HG03039 (cell line): Measurements from ENCODE around the gene CRIM1.

Source experiments
- ATAC-seq: cut with Tn5 transposase; IDR thresholded peaks from one replicate; pipeline ENCODE4 v1.9.1; 2021; ENCODE audit warnings: mild to moderate bottlenecking, moderate library complexity; ENCODE audit not compliant: unreplicated experiment

Gene CRIM1

DNA sequence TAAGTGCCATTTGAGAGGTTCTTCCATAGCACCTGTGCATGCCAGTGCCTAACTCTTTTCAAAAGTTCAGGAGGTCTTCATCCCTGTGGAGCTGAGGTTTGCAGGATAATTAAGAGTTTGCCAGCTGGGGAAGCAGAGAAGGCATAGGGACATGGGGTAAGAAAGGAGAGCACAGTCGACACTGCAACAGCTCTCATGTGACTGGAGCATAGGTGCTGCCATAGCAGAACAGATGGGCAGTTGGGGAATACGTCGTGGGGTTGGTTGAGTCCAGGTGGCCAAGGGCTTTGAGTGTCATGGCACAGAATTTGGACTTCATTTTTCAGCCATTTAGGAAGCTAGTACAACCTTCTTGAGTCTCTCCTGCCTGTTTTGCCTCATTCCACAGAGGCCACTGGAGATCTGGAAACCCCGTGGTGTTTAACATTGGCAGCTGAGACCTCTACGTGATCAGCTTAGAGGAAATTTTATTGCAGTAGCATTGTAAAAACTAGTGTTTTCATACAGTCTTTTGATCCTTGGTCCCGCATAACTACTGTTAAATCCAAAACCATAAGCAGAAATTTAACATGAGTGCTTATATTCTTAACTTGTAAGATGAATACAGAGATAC lies 65.1 kb downstream of the CRIM1 start:
- no peak for ATAC-seq

DNA sequence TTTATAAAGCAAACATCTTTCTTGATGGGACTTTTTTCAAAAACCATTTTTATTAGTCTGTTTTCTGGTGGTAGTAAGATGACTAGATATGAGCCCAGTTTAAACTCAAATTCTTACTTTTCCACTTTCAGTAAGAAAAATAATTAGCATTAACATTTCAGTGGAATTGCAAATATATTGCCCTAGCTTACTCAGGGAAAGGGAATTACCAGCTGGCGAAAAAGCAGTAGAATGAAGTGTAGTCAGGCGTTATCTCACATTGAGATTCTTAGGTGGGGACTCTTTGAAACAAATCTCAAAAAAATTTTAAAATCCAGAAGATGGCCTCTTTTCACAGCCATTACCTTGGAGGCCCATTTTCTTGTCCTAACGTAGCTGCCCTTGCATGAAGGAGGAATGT lies 65.8 kb downstream of the CRIM1 start:
- no peak for ATAC-seq

DNA sequence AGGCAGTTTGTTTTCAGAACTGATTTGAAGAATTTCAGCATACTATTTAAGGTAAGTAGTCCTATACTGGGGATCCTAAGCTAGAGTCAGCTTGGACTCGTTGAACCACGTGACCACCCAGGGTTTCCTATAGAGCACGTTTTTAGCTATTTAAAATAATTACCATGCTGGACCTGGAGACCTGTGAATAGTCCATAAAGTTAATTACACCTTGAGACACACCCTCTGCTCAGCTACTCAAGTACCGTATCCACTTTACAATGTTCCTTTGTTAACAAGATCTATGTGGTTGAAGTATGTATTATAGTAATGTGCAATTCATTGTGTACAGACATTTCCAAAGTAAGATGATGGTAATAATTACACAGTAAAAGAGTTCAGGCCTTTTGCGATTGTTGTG lies 67.6 kb downstream of the CRIM1 start:
- no peak for ATAC-seq

DNA sequence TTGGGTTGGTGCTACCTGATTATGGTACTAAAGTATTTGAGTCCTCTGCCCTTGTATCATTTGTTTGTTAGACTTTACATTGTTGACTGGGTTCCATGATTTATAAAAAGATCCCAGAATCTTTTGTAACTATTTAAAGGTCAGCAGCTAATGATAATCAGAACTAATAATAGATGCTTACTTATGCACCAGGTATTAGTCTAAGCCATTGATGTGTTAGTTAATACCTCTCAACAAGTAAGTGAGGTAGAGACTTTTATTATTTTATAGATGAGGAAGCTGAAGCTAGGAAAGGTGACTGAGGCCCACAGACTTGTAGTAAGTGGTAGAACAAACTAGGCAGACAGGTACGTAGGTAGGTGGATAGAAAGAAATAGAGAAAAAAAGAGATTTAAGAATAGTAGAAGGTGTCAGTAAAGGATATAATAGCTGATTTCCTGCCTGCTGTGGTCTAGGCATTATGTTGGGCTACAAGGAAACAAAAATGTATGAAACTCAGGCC lies 68.1 kb downstream of the CRIM1 start:
- ATAC-seq = no peak

DNA sequence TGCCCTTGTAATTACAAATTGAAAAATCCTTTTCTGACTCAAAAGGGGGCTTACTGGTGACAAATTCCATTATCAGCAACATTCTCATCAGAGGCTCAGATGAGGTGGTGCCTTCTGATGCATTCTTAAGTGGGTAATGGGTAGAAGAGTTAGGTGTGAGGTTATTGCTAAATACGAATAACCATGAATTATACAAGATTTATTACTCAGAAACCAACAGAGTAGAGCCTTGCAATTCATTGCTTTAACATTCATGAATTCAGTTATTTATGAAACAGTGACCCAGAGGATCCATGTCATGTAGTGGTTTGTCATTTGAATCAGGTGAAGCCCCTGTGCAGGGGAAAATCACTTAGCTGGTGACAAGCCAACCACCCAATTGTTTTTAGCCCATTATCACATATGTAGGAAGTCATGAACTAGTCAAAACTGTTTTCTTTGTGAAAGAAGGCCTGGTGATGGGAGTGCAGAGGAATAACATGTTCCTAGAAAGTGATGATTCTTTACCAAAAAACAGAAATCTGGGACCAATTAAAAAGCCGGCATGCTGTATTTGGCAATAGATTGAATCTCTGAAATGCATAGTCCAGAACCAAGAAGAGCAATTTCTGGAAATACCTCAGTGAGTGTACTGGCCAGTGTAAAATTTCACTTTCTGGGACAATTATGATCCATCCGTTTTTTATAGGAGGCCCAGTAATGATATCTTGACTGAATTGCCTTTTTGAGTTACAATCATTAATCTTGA lies 70.2 kb downstream of the CRIM1 start:
- ATAC-seq = no peak

DNA sequence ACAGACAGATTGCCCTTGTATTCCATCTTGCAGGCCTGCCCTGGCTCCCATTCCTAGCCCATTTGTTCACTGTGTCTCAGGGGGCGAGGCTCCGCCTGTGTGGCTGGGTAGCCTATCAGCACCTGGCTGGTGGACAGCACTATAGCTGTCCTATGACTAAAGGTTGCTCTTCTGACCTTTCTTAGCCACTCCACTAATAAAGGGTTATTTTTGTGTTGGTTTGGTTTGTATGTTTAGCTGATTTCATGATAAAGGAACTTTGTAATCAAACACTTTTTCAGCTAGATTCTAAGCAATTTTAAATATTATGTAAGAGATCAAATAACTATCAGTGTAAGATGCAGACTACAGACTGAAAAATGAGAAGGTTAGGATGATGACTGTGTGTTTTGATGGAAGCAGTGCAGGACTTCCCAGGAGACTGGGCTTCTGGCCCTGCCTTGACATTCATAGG lies 72.2 kb downstream of the CRIM1 start:
- no peak for ATAC-seq

DNA sequence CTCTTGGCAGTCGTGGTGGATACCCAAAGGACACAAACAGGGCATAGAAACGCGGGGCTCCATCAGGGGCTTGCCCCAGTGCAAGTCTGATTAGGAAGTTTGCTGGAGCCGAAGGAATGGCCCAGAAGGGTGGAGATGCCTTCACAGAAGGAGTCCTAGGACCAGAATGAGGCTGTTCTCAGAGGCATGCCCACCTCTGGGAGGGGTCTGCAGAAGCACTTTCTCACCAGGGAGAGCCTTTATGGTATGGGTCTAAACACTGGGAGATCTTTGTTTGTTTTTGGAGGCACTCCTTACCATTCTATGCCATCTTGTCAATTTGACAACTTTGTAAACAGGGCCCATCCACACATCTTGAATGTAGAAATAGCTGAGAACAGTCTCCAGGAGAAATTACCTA lies 75.0 kb downstream of the CRIM1 start:
- ATAC-seq = no peak

DNA sequence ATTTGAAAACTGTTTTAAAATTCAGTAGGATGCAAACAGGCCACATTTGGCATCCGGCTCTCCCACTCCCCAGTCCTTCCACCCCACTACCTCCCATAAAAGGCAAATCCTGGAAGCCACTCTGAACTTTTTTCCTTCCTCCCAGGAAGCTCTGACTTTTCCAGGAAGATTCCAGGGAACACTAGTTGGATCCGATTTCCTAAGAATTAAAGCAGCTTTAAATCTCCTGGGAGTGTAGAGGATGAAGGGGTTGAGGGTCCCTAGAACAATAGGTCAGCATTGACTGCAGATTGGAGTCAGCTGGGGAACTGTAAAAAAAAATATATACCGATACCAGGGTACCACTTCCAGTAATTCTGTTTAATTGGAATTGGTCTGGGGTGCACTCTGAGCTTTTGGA lies 76.9 kb downstream of the CRIM1 start:
- no peak for ATAC-seq

DNA sequence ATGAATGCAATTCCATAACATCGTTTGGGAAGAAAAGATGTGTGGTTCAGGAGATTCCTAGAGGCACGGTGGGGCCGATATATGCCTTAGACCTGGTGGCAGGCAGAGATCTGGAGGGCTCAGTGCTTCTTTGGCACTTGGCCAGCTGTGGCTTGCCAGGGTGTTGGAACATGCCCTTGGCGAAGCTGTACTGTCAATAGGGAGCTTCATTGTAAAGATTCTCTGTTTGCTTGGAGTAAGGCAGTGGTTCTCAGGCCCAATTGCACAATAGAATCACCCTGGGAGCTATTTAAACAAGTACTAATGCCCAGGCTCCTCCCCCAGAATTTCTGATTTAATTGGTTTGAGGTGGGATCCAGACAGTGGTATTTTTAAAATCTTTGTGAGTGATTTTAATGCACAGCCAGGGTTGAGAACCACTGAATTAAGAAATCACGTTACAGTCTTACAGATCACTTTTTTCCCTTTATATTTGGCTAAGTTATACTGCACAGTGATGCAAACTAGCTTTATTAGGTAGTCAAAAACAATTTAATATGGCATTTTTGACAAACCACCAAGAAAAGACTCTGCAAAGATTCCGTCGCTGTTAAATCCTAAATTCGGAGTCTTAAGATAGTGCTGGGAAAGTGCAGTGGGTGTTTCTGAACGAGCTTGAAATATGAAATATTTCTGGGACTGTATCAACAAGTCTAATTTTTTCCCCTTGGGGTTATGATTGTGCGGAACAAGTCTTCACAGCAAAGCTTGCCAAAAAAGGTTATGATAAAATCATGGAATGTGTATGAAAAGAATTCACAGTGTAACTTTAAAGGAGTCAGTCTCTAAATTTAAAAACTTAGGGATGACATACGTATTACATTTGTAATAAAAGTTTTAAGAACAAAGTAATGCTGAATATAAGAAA lies 78.0 kb downstream of the CRIM1 start:
- ATAC-seq = no peak

DNA sequence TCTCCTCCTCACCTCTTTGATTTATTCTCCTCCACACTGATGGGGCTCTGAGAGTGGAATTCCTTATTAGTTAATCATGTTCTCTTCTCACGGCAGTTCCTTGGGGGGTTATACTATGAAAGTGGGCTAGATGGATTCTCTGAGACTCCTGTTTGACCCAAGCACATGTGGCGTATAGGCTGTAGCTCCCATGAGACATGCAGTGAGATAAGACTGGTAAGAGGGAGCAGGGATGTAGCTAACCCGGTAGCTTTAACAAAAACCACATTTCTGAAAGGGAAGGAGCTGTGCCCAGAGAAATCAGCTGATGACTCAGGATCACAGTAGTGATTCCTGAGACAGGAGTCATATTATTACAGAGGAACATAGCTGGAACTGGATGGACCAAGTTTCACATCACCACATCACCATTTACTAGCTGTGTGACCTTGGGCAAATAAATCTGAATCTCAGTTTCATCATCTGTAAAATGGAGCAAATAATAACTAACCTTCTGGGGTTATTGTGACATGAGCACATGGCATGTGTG lies 82.9 kb downstream of the CRIM1 start:
- ATAC-seq = no peak

DNA sequence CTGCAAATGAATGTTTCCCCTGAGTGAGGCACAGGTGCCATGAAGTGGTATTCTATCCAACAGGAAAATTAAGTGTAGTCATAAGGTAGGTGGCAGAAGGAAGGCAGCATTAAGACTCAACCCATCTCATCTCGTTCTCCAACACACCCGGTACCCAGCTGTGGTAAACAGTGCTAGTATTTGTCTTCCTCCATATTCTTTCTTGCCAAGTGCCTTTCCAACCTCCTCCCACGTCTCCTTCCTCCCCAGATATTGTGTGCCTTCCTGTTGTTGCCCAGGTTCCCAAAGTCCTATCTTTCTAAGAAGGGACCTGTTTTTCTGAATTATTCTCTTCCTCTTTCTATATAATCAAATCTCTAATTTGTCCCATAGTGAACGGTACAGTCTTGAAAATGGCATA lies 83.5 kb downstream of the CRIM1 start:
- ATAC-seq = no peak

DNA sequence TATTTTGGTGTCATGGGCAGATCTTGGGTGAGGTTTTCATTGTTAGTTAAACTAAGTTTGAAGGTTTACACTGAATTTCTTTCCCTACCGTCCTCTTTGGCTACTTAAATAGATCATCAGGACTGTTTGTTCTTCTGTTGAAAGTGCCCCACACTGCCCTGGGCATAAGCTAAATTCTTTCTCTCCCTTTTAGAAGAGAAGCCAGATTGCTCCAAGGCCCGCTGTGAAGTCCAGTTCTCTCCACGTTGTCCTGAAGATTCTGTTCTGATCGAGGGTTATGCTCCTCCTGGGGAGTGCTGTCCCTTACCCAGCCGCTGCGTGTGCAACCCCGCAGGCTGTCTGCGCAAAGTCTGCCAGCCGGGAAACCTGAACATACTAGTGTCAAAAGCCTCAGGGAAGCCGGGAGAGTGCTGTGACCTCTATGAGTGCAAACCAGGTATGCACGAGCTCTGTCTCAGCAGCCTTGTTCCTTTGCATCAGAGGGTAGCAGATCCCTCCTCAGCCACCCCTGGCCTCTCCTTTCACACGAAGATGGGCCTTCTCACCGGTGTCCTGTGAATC lies 85.6 kb downstream of the CRIM1 start:
- ATAC-seq = no peak

DNA sequence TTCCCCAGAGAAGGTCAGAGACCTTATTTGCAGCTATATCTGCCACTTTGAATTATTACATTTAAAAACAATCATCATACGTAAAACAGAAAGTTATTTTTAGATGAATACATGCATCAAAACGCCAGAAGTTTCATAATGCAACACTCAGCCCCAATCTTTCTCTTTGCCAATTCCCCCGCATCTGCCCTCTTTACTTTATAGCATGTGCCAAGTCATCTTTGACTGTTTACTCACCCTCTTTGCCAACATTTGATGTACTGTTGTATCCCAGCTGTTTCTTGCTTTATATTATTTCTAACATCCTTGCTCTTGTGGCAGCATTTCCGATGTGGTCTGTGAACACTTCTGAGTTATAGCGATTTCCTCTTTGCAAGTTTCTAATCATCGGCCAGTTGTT lies 86.2 kb downstream of the CRIM1 start:
- ATAC-seq = no peak

DNA sequence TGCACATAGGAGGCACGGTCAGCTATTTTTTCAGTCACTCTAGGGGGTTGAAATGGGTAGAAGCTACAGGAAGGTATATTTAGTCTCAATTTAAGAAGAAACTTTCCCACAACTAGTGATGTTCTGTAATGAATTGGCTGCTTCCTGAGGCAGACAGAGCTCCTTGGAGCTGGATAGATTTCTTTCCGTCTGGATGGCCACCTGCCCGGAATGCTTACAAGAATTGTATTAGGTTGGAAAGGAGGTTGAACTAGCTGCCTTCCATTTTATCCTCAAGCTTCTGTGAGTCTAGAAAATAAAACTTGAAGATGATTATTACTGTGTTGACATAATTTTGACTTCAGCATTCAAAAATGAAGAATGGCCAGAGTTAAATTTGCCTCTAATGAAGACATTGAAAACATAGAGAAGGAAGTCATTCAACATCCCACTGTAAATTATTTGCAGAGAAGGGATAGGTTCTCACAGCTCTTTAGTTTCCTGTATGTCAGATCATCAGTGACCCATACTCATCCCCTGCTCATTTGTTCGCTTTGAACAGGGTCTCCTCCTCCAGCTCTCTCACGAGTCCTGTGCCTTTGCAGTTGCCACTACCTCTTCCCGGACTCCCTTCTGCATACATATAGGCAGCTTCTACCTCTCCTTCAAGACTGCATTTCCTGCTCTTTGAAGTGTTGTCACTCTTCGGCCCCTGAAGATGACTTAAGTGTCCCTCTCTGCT lies 88.8 kb downstream of the CRIM1 start:
- no peak for ATAC-seq

DNA sequence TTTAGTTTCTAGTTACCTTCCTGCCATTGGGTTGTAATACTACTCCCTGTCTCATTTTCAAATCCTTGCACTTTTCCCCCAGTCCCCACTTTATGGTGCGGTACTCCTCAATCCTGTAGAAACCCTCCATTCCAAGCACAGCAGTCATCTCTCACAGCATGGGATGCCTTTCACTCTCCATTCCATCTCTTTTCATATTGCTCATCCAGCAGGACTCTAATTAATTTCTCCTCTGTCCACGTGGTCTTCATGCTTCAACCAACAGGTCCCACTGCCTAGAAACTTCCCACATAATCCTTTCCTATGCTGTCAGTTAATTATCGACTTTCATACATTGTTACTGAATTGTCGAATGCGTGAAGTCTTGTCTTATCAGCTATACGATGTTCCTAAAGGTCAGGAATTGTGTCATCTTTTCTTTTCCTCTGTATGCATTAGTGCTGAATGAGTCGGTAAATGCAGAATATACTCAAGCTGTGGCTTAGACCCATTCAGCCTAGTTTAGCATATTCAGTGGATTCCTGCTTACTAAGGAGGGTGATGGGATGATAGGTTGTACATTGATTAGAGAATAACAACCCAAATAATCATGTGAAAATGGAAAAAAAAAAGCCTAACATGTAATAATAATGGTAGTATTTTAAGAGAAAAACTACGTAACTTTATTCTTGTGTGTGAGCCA lies 89.7 kb downstream of the CRIM1 start:
- no peak for ATAC-seq

DNA sequence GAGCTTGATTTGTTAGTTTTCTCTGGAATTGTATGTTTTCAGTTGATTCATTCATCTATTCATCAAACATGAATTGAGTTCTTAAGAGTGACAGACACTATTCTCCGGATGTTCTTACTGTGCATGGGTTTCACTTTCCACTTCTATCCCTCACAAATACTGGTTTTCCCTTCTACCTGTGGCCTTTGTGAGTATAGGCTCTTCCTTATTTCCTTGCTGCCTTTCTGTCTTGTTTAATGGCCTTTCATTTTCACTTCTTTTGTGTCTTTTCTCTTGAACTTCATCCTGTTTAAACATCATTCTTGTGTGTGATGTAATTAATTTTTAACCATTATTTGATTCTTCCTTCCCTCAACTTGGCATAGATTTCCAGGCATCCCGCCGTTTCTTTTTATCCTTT lies 90.7 kb downstream of the CRIM1 start:
- no peak for ATAC-seq

DNA sequence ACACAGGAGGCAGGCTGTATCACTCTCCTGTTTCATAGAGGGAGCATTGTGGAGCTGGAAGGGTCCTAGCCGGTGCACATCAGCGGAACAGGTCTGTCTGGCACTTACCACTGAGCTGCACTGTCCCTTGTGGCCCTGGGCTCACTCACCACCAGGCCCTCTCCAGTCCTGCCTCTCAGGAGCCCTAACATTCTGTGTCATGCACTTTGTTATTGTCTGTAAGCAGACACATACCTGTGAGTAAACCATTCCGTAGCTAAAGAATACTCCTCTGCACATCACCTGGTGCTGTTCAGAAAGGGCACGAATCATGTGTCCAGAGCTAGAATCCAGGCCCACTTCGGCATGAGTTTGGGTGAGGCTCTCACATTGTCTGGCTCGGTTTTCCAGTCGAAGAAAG lies 93.6 kb downstream of the CRIM1 start:
- ATAC-seq = no peak

DNA sequence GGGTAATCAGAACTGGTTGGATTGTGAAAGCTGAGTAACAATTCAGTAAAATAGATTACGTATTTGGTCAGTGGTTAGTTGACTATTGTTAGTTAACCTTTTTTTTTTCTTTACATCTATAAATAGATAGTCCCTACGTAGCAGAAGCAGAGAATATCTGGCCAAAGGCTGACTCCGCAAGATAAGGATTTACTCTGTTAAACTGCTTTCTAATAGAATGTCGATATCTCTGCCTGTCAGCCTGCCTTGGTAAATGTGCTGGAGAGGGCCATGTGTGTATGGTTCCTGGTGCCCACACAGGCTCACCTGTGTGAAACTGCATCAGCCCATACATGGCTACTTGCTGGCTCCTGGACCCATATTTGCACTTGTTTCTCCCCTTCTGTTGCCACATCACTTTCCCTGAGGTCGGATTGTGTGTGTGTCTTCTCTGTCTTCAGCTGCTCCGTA lies 94.4 kb downstream of the CRIM1 start:
- ATAC-seq = no peak

DNA sequence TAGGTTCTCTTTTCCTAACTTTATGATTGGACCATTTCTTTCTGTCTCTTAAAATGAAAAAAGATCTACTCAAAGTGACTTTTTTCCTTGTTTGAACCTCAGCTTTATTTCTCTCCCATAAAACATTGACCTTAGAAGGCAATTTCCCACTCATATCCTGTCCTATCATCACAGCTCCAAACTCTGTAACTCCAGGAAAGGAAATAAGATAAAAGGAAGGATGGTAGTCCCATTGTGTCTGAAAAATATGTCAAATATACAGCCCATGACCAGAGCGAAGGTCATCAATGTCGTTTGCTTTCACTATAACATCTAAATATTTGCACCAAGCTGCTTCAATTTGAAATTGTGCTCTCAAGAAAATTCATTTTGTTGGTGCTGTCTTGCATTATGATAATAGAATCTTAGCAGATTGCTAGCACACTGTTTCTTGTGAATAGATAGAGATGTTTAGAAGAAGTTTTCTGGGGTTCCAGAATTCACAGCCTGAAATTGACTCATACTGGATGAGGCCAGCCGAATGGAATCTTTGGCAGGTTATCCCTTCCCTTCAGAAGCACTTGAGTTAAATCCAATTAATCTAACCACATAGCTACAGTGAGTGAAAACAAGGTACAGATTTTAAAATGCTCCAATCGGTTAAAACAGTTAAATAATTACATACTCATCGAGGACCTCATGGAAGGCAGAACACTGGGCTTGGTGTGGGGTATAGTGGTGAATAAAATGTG lies 95.1 kb downstream of the CRIM1 start:
- ATAC-seq = no peak
